ENCODE results near the gene FNIP2.
A peak's percentile ranks its signal among the peaks of the same experiment; 100 is the strongest.
"Not testable (repeated sequence)": the region's sequence is repeated elsewhere in the genome, so short reads cannot be mapped to it uniquely, and the experiment has no call there.

FNIP2 gene

GRCh38 chr4:158827543-158827981 lies 58.7 kb downstream of the FNIP2 start:
- H3K4me1 Mint-ChIP-seq = peaks cover 46% of the 10 kb centered on the region
- DNase-seq (no peak), ATAC-seq (no peak)
- no peaks in the 10 kb centered on the region for H3K9me3 Mint-ChIP-seq
- H3K27me3 Mint-ChIP-seq = no peaks in the 10 kb centered on the region
- no peak overlapping the region for H3K4me3 Mint-ChIP-seq
- H3K27ac Mint-ChIP-seq = no peak overlapping the region

DNA sequence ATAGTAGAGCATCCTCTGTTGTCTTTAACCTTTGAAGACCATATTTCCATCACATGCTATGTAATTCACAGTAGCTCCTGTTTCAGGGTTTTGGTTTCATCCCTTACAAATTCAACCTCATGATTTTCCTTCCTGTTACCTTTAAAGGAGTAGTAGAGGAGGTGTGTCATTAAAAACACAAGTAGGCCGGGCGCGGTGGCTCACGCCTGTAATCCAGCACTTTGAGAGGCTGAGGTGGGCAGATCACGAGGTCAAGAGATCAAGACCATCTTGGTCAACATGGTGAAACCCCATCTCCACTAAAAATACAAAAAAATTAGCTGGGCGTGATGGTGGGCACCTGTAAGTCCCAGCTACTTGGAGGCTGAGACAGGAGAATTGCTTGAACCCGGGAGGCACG lies 59.3 kb downstream of the FNIP2 start:
- H3K27me3 Mint-ChIP-seq = not testable (repeated sequence)

GRCh38 chr4:158829254-158829653 lies 60.4 kb downstream of the FNIP2 start:
- DNase-seq (no peak), ATAC-seq (no peak)
- Mint-ChIP-seq H3K4me1 (peaks cover 37% of the 10 kb centered on the region), H3K27me3 (no peaks in the 10 kb centered on the region), H3K27ac (no peak overlapping the region), H3K4me3 (no peak overlapping the region), H3K9me3 (no peaks in the 10 kb centered on the region)

More for the DNA sequence above, 59.3 kb downstream of the FNIP2 start:
- H3K9me3 Mint-ChIP-seq, H3K4me3 Mint-ChIP-seq, H3K27ac Mint-ChIP-seq, ATAC-seq, DNase-seq: not testable (repeated sequence)
- peaks cover 46% of the 10 kb centered on the region for H3K4me1 Mint-ChIP-seq

DNA sequence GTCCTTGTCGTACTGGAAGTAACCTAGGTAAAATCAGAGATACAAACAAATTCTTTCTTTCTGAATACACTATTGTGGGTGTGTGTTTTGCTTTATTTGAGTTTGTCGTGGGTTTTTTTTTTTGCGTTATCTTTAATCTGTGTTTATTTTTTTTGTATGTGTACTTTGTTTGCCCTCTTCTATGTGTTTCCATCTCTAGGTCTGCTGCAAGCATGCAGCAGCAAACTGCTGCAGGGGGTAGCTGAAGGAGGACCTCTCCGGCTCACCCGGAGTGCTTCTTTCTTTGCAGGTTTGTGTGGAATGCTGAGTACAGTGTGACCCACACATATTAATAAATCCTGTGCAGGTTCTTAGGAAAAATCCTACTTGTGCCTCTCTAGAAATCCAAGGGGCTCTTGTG lies 64.8 kb downstream of the FNIP2 start:
- Mint-ChIP-seq H3K4me3 (no peak overlapping the region), H3K27me3 (no peaks in the 10 kb centered on the region), H3K4me1 (no peaks in the 10 kb centered on the region), H3K9me3 (no peaks in the 10 kb centered on the region), H3K27ac (no peak overlapping the region)
- no peak for DNase-seq
- no peak for ATAC-seq

DNA sequence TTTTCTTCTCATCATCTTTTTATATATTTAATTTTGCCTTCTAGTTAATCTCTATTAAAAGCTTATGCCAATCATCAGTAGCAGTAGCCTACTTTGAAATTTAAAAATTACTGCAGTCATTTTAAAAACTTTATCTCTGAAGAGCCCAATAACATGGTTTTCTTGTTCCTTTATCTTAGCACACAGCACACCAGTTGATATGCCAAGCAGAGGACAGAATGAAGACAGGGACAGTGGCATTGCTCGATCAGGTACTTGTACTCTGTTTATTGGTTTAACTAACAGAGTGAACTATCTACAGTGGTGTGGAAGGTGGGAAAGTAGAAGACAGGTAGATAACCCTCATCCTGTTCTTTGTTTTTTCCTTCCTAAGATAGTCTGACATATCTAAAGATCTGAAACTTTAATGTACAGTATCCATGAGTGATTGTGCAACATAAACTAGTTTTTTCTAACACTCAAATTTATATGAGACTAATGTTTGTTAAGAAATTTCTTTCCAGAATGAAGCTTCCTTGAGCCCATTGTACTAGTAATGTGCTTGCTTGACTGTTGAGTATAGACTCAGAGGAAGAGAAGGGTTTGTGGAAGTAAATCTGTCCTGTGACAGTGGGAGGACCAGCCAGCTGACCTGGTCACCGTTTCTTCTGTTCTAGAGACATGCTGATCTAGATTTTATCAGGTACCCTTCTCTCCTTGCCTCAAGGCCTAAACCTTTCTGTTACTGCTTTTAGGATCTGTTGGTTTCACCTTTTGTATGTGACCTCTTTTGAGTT lies 66.6 kb downstream of the FNIP2 start:
- no peaks in the 10 kb centered on the region for H3K4me1 Mint-ChIP-seq
- no peaks in the 10 kb centered on the region for H3K27me3 Mint-ChIP-seq
- H3K27ac Mint-ChIP-seq = peak overlapping the region in 1 of 2 donors; percentile 31
- no peaks in the 10 kb centered on the region for H3K9me3 Mint-ChIP-seq
- no peak overlapping the region for H3K4me3 Mint-ChIP-seq
- ATAC-seq (no peak), DNase-seq (no peak)

GRCh38 chr4:158836002-158836369 lies 67.2 kb downstream of the FNIP2 start:
- no peak overlapping the region for H3K4me3 Mint-ChIP-seq
- no peaks in the 10 kb centered on the region for H3K9me3 Mint-ChIP-seq
- no peaks in the 10 kb centered on the region for H3K4me1 Mint-ChIP-seq
- ATAC-seq (no peak), DNase-seq (no peak)
- H3K27ac Mint-ChIP-seq = peak overlapping the region in 1 of 2 donors; percentile 31
- H3K27me3 Mint-ChIP-seq = no peaks in the 10 kb centered on the region

DNA sequence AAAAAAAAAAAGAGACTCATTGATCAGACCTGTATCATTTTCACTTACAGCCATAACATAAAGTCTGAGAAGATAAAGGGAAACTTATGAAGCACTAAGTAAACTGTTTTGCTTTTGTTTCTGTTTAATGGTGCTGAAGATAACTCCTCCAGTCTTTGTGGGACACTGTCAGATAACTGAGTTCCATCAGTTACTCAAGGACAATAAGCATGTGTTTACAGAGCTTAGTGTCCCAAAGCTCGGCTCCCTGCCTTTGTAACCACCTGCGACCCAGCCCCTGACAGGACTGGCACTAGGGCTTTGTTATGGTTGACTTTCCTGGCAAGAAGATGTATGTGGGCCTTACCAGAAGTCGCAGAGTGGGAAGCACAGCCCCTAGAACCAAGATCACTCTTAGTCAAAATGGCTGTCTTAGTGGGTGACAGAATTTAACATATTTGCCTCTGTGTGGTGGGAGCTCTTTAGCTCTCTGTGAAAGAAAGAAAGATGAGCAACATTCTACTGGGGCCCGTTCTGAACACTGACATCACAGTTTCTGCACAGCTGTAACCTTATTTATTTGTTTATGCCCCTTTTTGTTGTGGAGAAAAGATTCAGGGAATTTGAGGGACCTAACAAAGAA lies 68.1 kb downstream of the FNIP2 start:
- Mint-ChIP-seq H3K4me3 (no peak overlapping the region), H3K27ac (no peak overlapping the region), H3K27me3 (no peaks in the 10 kb centered on the region), H3K4me1 (no peaks in the 10 kb centered on the region), H3K9me3 (no peaks in the 10 kb centered on the region)
- no peak for DNase-seq
- ATAC-seq = no peak

DNA sequence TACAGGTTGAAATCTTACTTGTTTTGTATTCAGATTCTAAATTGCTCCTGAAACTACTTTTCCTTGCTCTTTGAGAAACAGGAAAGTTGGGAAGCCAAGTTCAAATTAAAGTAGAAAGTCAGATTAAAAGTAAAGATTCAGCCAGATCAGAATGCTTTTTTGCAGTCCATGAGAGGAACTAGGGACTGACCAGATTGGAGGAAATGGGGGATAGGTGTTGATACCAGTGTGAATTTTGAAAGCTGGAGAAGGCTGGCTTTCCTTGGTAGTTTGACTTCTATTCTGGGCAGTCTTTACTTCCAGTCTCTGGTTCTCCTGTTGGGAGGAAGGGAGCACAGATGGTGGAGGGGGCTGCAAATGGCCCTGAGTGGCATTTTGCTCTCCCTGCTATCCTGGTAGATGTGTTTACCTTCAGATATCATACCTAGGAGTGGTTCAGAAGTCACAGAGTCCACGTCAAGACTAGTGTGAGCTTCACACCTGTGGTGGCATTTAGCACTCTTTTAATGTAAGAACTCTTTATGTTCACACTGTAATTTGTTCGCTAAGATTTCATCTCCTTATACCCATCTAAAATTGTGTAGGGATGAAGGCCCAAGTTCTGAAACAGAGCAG lies 68.8 kb downstream of the FNIP2 start:
- H3K4me1 Mint-ChIP-seq = no peaks in the 10 kb centered on the region
- no peak overlapping the region for H3K4me3 Mint-ChIP-seq
- DNase-seq (no peak), ATAC-seq (no peak)
- no peak overlapping the region for H3K27ac Mint-ChIP-seq
- H3K9me3 Mint-ChIP-seq = no peaks in the 10 kb centered on the region
- H3K27me3 Mint-ChIP-seq = no peaks in the 10 kb centered on the region

GRCh38 chr4:158840131-158840530 lies 71.3 kb downstream of the FNIP2 start:
- DNase-seq = no peak
- no peaks in the 10 kb centered on the region for H3K27me3 Mint-ChIP-seq

GRCh38 chr4:158841540-158841939 lies 72.7 kb downstream of the FNIP2 start:
- H3K4me1 Mint-ChIP-seq = no peaks in the 10 kb centered on the region
- no peak for DNase-seq
- no peak overlapping the region for H3K4me3 Mint-ChIP-seq
- H3K27me3 Mint-ChIP-seq = no peaks in the 10 kb centered on the region
- no peaks in the 10 kb centered on the region for H3K9me3 Mint-ChIP-seq
- ATAC-seq = no peak
- peak overlapping the region in 1 of 2 donors; percentile 56 for H3K27ac Mint-ChIP-seq

More at GRCh38 chr4:158840131-158840530, 71.3 kb downstream of the FNIP2 start:
- no peaks in the 10 kb centered on the region for H3K4me1 Mint-ChIP-seq
- no peak overlapping the region for H3K27ac Mint-ChIP-seq
- H3K4me3 Mint-ChIP-seq = no peak overlapping the region
- H3K9me3 Mint-ChIP-seq = no peaks in the 10 kb centered on the region
- no peak for ATAC-seq

GRCh38 chr4:158845311-158846041 lies 76.7 kb downstream of the FNIP2 start:
- ATAC-seq = no peak
- no peaks in the 10 kb centered on the region for H3K27me3 Mint-ChIP-seq
- H3K4me1 Mint-ChIP-seq = peaks cover 23% of the 10 kb centered on the region
- H3K27ac Mint-ChIP-seq = no peak overlapping the region
- H3K9me3 Mint-ChIP-seq = no peaks in the 10 kb centered on the region
- no peak for DNase-seq
- H3K4me3 Mint-ChIP-seq = no peak overlapping the region

- Mint-ChIP-seq H3K27ac (no peak overlapping the region), H3K4me3 (no peak overlapping the region), H3K27me3 (no peaks in the 10 kb centered on the region), H3K4me1 (peaks cover 26% of the 10 kb centered on the region), H3K9me3 (no peaks in the 10 kb centered on the region)
- DNase-seq (no peak), ATAC-seq (peak; percentile 18)
Measured at GRCh38 chr4:158847535-158847934, 78.7 kb downstream of the FNIP2 start.

DNA sequence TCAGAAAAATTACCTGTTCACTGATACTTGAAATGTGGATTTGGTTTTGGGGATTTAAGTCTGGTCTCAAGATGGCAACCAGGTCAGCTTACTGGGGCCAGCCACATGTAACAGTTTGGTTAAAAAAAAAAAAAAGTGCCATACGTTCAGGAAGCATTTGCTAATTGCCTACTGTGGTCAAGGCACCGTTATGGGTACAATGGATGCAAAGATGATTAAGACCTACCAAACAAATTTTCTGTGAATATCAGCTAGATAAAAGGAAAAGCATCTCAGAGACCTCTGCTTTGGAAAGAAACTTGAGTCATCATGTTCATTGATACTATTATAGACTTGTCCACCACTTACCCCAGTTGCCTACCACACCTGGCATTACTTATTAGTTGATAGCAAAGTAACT lies 80.9 kb downstream of the FNIP2 start:
- Mint-ChIP-seq H3K4me3 (no peak overlapping the region), H3K9me3 (no peaks in the 10 kb centered on the region), H3K4me1 (peaks cover 26% of the 10 kb centered on the region), H3K27me3 (no peaks in the 10 kb centered on the region), H3K27ac (no peak overlapping the region)
- peak; percentile 39 for ATAC-seq
- no peak for DNase-seq

DNA sequence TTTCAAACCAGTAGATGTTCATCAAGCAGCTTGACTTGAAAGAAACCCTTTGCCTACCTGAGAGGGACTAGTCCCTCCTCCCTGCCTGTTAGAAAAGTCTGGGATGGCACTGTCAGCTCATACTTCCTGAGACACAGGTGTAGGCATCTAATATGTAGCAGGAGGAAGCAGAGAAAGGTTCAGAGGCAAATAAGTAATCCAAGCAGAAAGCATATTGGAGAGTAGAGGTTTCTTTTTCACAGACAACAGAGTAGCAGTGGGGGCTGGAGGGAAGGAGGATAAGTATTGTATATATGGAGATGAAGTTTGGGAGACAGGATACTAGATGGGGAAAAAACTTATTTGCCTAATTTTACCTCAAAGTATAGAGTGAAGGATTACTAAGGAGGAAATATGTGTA lies 81.5 kb downstream of the FNIP2 start:
- Mint-ChIP-seq H3K4me3 (no peak overlapping the region), H3K27me3 (no peaks in the 10 kb centered on the region), H3K4me1 (peaks cover 26% of the 10 kb centered on the region), H3K27ac (no peak overlapping the region), H3K9me3 (no peaks in the 10 kb centered on the region)
- DNase-seq (no peak), ATAC-seq (no peak)

- H3K27ac Mint-ChIP-seq = no peak overlapping the region
- no peaks in the 10 kb centered on the region for H3K9me3 Mint-ChIP-seq
- H3K4me3 Mint-ChIP-seq = no peak overlapping the region
- H3K27me3 Mint-ChIP-seq = no peaks in the 10 kb centered on the region
- ATAC-seq (no peak), DNase-seq (no peak)
- peaks cover 26% of the 10 kb centered on the region for H3K4me1 Mint-ChIP-seq
Measured at GRCh38 chr4:158850800-158851644, 82.2 kb downstream of the FNIP2 start.
